GM12865 (cell line): Measurements from ENCODE around the gene TMEM87B.
"Not testable (repeated sequence)": the region's sequence is repeated elsewhere in the genome, so short reads cannot be mapped to it uniquely, and the experiment has no call there.

Source experiments
- DNase-seq: peaks from one replicate; pipeline ENCODE4 v3.0.0; 2010; ENCODE audit warnings: low read depth
- H3K4me3 ChIP-seq: 2 replicates; pipeline ENCODE4 v1.5.1; 2011; ENCODE audit warnings: mild to moderate bottlenecking, low read depth, low read length, control low read depth
- TF ChIP-seq, protein P1 (sequence below): IDR thresholded peaks from 2 replicates; pipeline ENCODE4 v1.5.1; 2011; ENCODE audit warnings: low read length, control low read depth, low read depth, inconsistent platforms; ENCODE audit not compliant: insufficient read depth; ENCODE audit errors: missing control alignments

Gene TMEM87B

DNA sequence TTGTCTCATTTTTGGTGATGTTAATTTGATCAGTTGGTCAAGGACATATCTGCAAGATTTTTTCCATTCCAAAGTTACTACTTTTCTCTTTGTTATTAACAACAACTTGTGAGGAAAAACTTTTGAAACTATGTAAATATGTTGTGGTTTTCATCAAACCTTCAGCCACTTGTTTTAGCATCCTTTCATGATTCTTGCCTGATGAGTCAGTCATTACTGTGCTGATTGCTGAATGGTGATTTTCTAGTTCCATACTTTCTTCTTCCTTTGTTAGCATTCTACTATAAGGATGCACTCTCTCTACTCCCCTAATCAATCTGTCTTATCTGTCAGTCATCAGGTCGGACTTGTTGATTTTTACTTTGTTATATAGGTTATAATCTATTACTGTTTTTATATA is 10.9 kb downstream of the TMEM87B start:
- no peak for DNase-seq
- no peak overlapping the region for H3K4me3 ChIP-seq
- TF ChIP-seq, protein P1, sequence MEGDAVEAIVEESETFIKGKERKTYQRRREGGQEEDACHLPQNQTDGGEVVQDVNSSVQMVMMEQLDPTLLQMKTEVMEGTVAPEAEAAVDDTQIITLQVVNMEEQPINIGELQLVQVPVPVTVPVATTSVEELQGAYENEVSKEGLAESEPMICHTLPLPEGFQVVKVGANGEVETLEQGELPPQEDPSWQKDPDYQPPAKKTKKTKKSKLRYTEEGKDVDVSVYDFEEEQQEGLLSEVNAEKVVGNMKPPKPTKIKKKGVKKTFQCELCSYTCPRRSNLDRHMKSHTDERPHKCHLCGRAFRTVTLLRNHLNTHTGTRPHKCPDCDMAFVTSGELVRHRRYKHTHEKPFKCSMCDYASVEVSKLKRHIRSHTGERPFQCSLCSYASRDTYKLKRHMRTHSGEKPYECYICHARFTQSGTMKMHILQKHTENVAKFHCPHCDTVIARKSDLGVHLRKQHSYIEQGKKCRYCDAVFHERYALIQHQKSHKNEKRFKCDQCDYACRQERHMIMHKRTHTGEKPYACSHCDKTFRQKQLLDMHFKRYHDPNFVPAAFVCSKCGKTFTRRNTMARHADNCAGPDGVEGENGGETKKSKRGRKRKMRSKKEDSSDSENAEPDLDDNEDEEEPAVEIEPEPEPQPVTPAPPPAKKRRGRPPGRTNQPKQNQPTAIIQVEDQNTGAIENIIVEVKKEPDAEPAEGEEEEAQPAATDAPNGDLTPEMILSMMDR: no peak

DNA sequence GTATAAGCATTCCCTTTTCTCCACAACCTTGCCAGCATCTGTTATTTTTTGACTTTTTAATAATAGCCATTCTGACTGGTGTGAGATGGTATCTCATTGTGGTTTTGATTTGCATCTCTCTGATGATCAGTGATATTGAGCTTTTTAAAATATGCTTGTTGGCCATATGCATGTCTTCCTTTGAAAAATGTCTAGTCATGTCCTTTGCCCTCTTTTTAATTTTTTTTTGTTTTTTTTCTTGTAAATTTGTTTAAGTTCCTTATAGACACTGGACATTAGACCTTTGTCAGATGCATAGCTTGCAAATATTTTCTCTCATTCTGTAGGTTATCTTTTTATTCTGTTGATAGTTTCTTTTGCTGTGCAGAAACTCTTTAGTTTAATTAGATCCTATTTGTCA is 14.7 kb downstream of the TMEM87B start:
- H3K4me3 ChIP-seq, DNase-seq: not testable (repeated sequence)

DNA sequence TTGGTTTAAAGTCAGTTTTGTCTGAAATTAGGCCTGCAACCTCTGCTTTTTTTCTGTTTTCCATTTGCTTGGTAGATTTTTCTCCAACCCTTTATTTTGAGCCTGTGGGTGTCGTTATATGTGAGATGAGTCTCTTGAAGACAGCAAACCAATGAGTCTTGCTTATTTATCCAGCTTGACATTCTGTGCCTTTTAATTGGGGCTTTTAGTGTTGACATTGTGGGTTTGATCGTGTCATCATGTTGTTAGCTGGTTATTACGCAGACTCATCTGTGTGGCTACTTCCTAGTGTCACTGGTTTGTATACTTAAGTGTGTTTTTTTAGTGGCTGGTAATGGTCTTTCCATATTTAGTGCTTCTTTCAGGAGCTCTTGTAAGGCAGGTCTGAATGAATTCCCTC is 18.8 kb downstream of the TMEM87B start:
- no peak for DNase-seq
- H3K4me3 ChIP-seq: no peak overlapping the region
- TF ChIP-seq, protein P1: no peak

DNA sequence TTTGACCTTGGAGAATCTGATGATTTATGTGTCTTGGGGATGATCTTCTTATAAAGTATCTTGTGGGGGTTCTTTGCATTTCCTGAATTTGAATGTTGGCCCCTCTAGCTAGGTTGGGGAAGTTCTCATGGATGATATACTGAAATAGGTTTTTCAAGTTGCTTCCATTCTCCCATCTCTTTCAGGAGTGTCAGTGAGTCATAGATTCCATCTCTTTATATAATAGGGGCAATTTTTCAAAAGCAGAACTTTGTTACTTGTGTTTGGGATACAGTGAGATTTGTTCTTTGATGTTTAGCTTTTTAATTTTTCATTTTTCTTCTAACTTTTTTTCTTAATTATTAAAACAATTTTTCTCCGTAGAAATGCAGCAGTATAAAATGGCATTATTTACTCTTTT is 19.4 kb downstream of the TMEM87B start:
- no peak for DNase-seq
- TF ChIP-seq, protein P1: no peak
- no peak overlapping the region for H3K4me3 ChIP-seq

DNA sequence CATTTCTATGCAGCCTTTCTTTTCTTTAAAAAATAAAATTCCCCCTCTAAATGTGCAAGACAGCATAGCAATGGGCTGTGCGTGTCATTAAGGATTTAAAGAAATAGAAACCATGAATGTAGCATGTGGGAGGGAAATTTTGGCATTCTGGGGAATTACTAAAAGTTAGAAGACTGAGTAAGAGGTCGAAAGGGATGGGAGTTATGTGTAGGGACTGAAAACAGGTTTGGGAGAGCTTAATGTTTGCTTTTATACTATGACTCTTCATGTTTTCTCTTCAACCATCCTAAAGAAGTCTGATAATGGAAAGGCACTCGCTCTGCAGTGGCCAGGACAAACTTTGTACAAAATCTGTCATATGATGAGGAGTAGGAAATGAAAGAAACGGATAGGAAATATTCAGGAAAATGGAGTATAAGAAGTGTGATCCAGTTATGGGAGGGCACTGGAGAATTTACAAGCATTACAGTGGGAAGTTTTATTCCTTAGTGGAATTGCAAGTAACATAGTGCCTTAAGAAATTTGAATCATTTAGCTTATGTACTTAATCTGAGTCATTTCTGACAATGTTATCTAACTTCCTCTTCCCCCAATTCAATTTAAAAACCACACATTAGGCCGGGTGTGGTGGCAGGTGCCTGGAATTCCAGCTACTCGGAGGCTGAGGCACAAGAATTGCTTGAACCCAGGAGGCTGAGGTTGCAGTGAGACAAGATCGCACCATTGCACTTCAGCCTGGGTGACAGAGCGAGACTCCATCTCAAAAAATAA is 20.6 kb downstream of the TMEM87B start:
- peak; percentile 24 for DNase-seq
- TF ChIP-seq, protein P1: no peak
- no peak overlapping the region for H3K4me3 ChIP-seq

DNA sequence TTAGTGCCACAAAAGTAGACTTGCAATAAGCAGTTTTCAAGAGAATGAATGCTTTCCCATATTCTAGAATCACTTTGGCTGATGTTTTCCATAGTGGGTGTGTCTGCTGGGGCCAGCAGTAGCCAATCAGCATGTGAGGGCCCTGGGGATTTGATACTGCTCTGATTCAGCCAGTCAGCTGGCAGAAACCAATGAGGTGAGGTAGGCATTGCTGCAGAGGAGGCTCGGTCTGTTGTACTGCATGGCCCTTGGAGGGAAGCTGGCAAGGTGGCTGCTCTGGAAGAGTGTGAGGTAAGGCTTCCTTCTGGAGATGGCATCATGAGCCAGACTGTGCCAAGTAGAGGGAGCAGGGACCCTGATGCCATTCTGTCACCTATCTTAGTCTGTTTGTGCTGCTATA is 22.7 kb downstream of the TMEM87B start:
- no peak for DNase-seq
- TF ChIP-seq, protein P1: no peak

DNA sequence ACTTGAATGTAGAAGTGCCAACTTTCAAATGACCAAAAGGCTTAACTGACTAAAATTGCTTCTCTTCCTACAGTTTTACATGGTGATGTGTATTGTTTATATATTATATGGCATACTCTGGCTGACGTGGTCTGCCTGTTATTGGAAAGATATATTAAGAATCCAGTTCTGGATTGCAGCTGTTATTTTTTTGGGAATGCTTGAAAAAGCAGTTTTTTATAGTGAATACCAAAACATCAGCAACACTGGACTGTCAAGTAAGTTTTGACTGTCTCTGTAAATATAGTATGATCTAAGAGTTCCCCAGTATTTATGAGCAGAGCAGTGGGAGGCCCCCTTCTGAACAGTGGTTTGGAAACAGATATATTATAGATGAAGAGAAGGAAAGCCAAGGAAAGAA is 26.2 kb downstream of the TMEM87B start:
- TF ChIP-seq, protein P1: no peak
- no peak for DNase-seq

More for the DNA sequence above, 22.7 kb downstream of the TMEM87B start:
- H3K4me3 ChIP-seq: no peak overlapping the region

More for the DNA sequence above, 26.2 kb downstream of the TMEM87B start:
- H3K4me3 ChIP-seq: no peak overlapping the region
